WERI-Rb-1 (cell line): ENCODE results near the gene CENPP.

Source experiments
- DNase-seq: peaks from one replicate; pipeline ENCODE4 v3.0.0-alpha.2; 2020
- H3K27ac ChIP-seq: fragments of 250-450 bp; sonication (Bioruptor Pico); 2 replicates; pipeline ENCODE4 v1.5.1; 2020; ENCODE audit warnings: mild to moderate bottlenecking, moderate library complexity
- H3K27me3 ChIP-seq: fragments of 250-450 bp; sonication (Bioruptor Pico); 2 replicates; pipeline ENCODE4 v1.5.1; 2021; ENCODE audit warnings: mild to moderate bottlenecking, low read depth, moderate library complexity; ENCODE audit not compliant: insufficient read depth, severe bottlenecking
- H3K36me3 ChIP-seq: fragments of 250-450 bp; sonication (Bioruptor Pico); 2 replicates; pipeline ENCODE4 v1.5.1; 2020; ENCODE audit warnings: mild to moderate bottlenecking, moderate library complexity
- H3K4me3 ChIP-seq: 2 replicates; pipeline ENCODE4 v1.5.1; 2011; ENCODE audit warnings: low read depth, mild to moderate bottlenecking, control low read depth, low read length
- H3K9me3 ChIP-seq: fragments of 250-450 bp; sonication (Bioruptor Pico); 2 replicates; pipeline ENCODE4 v1.5.1; 2021; ENCODE audit warnings: mild to moderate bottlenecking, moderate library complexity; ENCODE audit not compliant: severe bottlenecking
- TF ChIP-seq, protein P1 (sequence below): IDR thresholded peaks from 2 replicates; pipeline ENCODE4 v1.5.1; 2011; ENCODE audit warnings: low read depth, mild to moderate bottlenecking, control low read depth, inconsistent platforms, low read length

The CENPP gene

DNA sequence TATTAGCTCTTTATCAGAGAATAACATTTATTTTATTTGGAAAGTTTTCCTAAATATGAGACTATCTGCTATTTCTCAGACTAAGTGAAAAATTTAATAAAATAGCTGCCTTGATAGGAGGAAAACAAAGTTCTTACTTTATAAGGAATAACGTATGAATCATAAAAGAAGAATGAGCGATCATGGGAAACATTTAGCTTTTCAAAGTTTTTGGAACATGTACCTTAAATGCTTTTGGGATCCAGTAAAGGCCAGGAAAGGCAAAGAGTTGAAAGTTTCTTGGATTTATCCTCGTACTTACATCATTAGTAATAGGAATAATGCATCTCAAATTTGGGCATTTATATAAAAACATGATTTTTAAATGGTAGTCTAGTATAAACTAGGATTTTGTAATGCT is 59.2 kb downstream of the CENPP start:
- no peak for DNase-seq
- Histone ChIP-seq H3K4me3 (no peak overlapping the region), H3K9me3 (no peaks in the 10 kb centered on the region), H3K27ac (no peak overlapping the region), H3K27me3 (no peaks in the 10 kb centered on the region), H3K36me3 (peaks cover 4% of the 10 kb centered on the region; the same call in 1 of the 2 replicates)
- TF ChIP-seq, protein P1, sequence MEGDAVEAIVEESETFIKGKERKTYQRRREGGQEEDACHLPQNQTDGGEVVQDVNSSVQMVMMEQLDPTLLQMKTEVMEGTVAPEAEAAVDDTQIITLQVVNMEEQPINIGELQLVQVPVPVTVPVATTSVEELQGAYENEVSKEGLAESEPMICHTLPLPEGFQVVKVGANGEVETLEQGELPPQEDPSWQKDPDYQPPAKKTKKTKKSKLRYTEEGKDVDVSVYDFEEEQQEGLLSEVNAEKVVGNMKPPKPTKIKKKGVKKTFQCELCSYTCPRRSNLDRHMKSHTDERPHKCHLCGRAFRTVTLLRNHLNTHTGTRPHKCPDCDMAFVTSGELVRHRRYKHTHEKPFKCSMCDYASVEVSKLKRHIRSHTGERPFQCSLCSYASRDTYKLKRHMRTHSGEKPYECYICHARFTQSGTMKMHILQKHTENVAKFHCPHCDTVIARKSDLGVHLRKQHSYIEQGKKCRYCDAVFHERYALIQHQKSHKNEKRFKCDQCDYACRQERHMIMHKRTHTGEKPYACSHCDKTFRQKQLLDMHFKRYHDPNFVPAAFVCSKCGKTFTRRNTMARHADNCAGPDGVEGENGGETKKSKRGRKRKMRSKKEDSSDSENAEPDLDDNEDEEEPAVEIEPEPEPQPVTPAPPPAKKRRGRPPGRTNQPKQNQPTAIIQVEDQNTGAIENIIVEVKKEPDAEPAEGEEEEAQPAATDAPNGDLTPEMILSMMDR = no peak

DNA sequence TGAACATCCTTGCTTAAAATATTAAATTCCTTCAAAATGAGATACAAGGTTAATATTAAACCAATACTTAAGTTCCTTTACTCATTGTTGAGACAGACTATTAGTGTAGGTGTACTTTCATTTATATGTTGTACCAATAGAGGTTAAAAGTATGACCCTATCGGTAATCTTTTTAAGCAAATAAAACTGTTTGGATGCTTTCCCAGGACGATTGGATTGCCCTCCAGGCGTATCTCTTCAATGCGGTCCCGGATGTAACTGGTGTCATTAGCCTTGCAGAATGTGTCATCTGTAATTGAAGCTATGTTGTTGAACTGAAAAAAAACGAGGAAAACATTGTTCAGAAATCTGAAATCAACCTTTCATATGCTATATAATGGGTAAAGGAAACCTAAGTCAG is 59.7 kb downstream of the CENPP start:
- no peak for DNase-seq
- no peak overlapping the region for H3K4me3 ChIP-seq
- TF ChIP-seq, protein P1 = no peak
- no peaks in the 10 kb centered on the region for H3K27me3 ChIP-seq
- H3K36me3 ChIP-seq = peaks cover 4% of the 10 kb centered on the region; the same call in 1 of the 2 replicates
- H3K9me3 ChIP-seq = no peaks in the 10 kb centered on the region
- no peak overlapping the region for H3K27ac ChIP-seq

DNA sequence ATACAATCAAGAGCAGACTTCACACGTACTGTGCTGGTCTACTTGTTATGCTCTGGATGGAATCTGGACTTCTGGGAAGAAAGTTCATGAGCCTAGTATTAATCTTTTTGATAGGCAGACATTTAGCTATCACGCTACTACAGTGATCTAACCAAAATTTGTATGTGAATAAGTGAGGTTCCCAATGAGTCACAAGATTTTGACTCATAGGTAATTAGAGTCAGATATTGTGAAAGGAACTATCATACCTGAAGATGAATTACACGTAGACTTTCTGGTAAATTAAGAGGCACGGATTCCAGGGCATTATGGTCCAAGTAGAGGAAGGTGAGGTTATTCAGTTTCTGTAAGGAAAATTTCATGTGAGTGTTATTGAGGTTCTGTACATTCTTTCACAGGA is 60.2 kb downstream of the CENPP start:
- no peak for DNase-seq
- no peak overlapping the region for H3K27ac ChIP-seq
- H3K36me3 ChIP-seq = no peaks in the 10 kb centered on the region
- H3K4me3 ChIP-seq = no peak overlapping the region
- H3K9me3 ChIP-seq = no peaks in the 10 kb centered on the region
- H3K27me3 ChIP-seq = no peaks in the 10 kb centered on the region
- TF ChIP-seq, protein P1 = no peak

DNA sequence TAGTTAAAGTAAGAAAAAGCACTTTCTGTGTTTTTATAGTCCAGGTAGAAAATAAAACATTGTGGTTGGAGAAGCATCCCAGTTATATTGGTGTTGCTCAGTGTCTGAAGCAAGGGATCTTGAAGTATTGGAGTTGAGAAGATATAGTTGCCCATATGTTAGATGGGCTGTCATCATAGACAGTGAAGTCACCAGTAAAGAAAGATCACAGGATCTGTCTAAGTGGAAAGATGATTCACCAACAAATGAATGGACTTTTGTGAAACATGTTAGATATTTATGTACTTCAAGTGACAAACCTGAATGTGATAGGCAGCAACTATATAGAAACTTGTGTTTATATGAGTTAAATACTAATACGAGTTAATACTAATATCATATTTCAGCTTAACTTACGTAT is 66.9 kb downstream of the CENPP start:
- Histone ChIP-seq H3K27ac (no peak overlapping the region), H3K4me3 (no peak overlapping the region), H3K36me3 (no peaks in the 10 kb centered on the region), H3K9me3 (no peaks in the 10 kb centered on the region), H3K27me3 (no peaks in the 10 kb centered on the region)
- DNase-seq = no peak
- TF ChIP-seq, protein P1 = no peak

DNA sequence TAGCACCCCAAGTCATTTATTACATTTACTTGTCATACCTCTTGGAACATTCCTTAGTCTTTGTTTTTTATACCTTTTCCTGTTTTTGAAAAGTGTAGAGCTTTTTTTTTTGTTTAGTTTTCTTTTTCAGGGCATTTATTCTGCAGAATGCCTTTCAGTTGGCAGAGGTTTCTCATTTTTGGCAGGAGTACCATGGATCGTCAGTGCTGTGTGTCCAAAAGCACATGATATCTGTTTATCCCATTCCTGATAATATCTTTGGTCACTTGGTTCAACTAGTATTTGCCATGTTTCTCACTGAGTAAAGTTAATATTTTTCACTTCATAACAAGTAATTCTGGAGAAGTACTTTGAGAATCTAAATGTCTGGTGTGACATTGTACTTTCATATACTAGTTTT is 67.9 kb downstream of the CENPP start:
- no peak overlapping the region for H3K4me3 ChIP-seq
- no peak for DNase-seq
- H3K27me3 ChIP-seq = no peaks in the 10 kb centered on the region
- no peaks in the 10 kb centered on the region for H3K36me3 ChIP-seq
- TF ChIP-seq, protein P1 = no peak
- no peak overlapping the region for H3K27ac ChIP-seq
- no peaks in the 10 kb centered on the region for H3K9me3 ChIP-seq

DNA sequence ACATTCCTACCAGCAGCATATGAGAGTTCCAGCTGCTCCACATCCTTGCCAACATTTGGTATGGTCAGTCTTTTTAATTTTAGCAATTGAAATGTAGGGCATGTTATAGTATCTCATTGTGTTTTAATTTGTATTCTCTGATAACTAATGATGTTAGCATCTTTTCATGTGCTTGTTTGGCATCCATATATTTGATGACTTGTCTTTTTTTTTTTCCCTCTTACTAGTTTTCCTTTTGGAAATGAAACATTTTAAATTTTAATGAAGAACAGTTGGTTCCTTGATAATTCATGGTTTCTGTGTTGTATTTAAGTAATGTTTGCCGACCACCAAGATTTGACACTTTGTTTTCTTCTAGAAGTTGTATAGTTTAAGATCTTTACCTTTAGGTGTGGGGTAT is 69.9 kb downstream of the CENPP start:
- Histone ChIP-seq H3K27me3 (no peaks in the 10 kb centered on the region), H3K9me3 (no peaks in the 10 kb centered on the region), H3K36me3 (no peaks in the 10 kb centered on the region), H3K27ac (no peak overlapping the region), H3K4me3 (no peak overlapping the region)
- TF ChIP-seq, protein P1 = no peak
- DNase-seq = no peak
